ENCODE results near the gene RPS5.

RPS5 gene

GRCh38 chr19:58393725-58394033 is 6.6 kb downstream of the RPS5 start:
- H3K27me3 Mint-ChIP-seq (ENCODE audit: low read depth, poor library complexity): peaks cover 14% of the 10 kb centered on the region
- peaks cover 45% of the 10 kb centered on the region for H3K36me3 Mint-ChIP-seq (ENCODE audit: low read depth)
- DNase-seq: no peak
- no peak overlapping the region for H3K4me3 Mint-ChIP-seq
- TF ChIP-seq CTCF (IDR thresholded peaks at IDR 0.05): no peak
- H3K4me1 Mint-ChIP-seq: peaks cover 14% of the 10 kb centered on the region
- H3K9me3 Mint-ChIP-seq: no peaks in the 10 kb centered on the region
- no peak overlapping the region for H3K27ac Mint-ChIP-seq

GRCh38 chr19:58394821-58395219 is 7.8 kb downstream of the RPS5 start:
- H3K36me3 Mint-ChIP-seq (ENCODE audit: low read depth): peaks cover 36% of the 10 kb centered on the region
- H3K9me3 Mint-ChIP-seq: no peaks in the 10 kb centered on the region
- peaks cover 11% of the 10 kb centered on the region for H3K4me1 Mint-ChIP-seq
- H3K27ac Mint-ChIP-seq: peak overlapping the region; percentile 85
- H3K27me3 Mint-ChIP-seq (ENCODE audit: low read depth, poor library complexity): peaks cover 14% of the 10 kb centered on the region
- no peak for TF ChIP-seq CTCF (IDR thresholded peaks at IDR 0.05)
- DNase-seq: no peak
- no peak overlapping the region for H3K4me3 Mint-ChIP-seq

- DNase-seq: no peak
- Mint-ChIP-seq H3K36me3 (ENCODE audit: low read depth) (peaks cover 36% of the 10 kb centered on the region), H3K9me3 (no peaks in the 10 kb centered on the region), H3K27ac (peak within 1 kb of the TSS; percentile 85), H3K27me3 (ENCODE audit: low read depth, poor library complexity) (peaks cover 14% of the 10 kb centered on the region), H3K4me1 (peaks cover 15% of the 10 kb centered on the region), H3K4me3 (no peak within 1 kb of the TSS)
- TF ChIP-seq CTCF (IDR thresholded peaks at IDR 0.05): no peak
Measured at GRCh38 chr19:58395220-58395978, 8.3 kb downstream of the RPS5 start, which contains the start of gene RNF225. RNF225 (plus strand) TSS chr19:58395656; CDS start chr19:58396090, 434 bp downstream.

- Mint-ChIP-seq H3K9me3 (no peaks in the 10 kb centered on the region), H3K4me1 (peaks cover 17% of the 10 kb centered on the region), H3K36me3 (ENCODE audit: low read depth) (peaks cover 29% of the 10 kb centered on the region), H3K27me3 (ENCODE audit: low read depth, poor library complexity) (peaks cover 14% of the 10 kb centered on the region), H3K27ac (no peak overlapping the region), H3K4me3 (no peak overlapping the region)
- no peak for DNase-seq
- TF ChIP-seq CTCF (IDR thresholded peaks at IDR 0.05): no peak
Measured at GRCh38 chr19:58395979-58396627, 9.0 kb downstream of the RPS5 start.

- DNase-seq: no peak
- TF ChIP-seq CTCF (IDR thresholded peaks at IDR 0.05): no peak
- Mint-ChIP-seq H3K27me3 (ENCODE audit: low read depth, poor library complexity) (peaks cover 17% of the 10 kb centered on the region), H3K27ac (no peak overlapping the region), H3K4me3 (no peak overlapping the region), H3K4me1 (peaks cover 22% of the 10 kb centered on the region), H3K36me3 (ENCODE audit: low read depth) (peaks cover 30% of the 10 kb centered on the region), H3K9me3 (peaks cover 4% of the 10 kb centered on the region)
Measured at GRCh38 chr19:58396691-58397532, 9.8 kb downstream of the RPS5 start.
